Keratinocyte (primary cell): ENCODE data around the gene RAI1. TPM values are rescaled to one million over a fixed set of nuclear protein-coding genes. Genes with fewer than 3 reads are reported as not detected.
"Not testable (repeated sequence)": the region's sequence is repeated elsewhere in the genome, so short reads cannot be mapped to it uniquely, and the experiment has no call there.

ENCODE experiments used
- DNase-seq: peaks from one replicate; pipeline ENCODE4 v3.0.0-alpha.2; 2011; ENCODE audit warnings: low read depth, missing footprints, low spot score
- FAIRE-seq: peaks from 2 replicates; lab custom pipeline; 2011; peaks lifted over from hg19 to GRCh38; lab: Jason Lieb, UNC
- H2AFZ ChIP-seq: 2 replicates; pipeline ENCODE4 v1.6.0; 2012; ENCODE audit warnings: low read length, control low read depth, inconsistent platforms; ENCODE audit not compliant: control insufficient read depth
- H3K27ac ChIP-seq: 2 replicates; pipeline ENCODE4 v1.5.1; 2011; ENCODE audit warnings: low read length; ENCODE audit not compliant: control insufficient read depth, insufficient read depth
- H3K27me3 ChIP-seq: 3 replicates; pipeline ENCODE4 v1.6.0; 2011; ENCODE audit warnings: low read length; ENCODE audit not compliant: control insufficient read depth, insufficient read depth; ENCODE audit errors: extremely low read depth
- H3K36me3 ChIP-seq, 2 experiments: 2 replicates in 1 of 2; 3 replicates in 1 of 2; pipeline ENCODE4 v1.5.1; 2011; ENCODE audit warnings: low read length in 2 of 2, mild to moderate bottlenecking in 1 of 2; ENCODE audit not compliant: control insufficient read depth in 2 of 2, insufficient read depth in 2 of 2; ENCODE audit errors: extremely low read depth in 1 of 2
- H3K4me1 ChIP-seq: 3 replicates; pipeline ENCODE4 v1.5.1; 2011; ENCODE audit warnings: low read length; ENCODE audit not compliant: control insufficient read depth, insufficient read depth; ENCODE audit errors: extremely low read depth
- H3K4me2 ChIP-seq: 3 replicates; pipeline ENCODE4 v1.6.0; 2011; ENCODE audit warnings: low read depth, low read length; ENCODE audit not compliant: control insufficient read depth, insufficient read depth; ENCODE audit errors: extremely low read depth
- H3K4me3 ChIP-seq, 3 experiments: fragments of 200-600 bp in 1 of 3; sonication (generic) in 1 of 3; 2 replicates in 2 of 3; 3 replicates in 1 of 3; pipeline ENCODE4 v1.5.1; 2011 to 2016; ENCODE audit warnings: low read length in 3 of 3, mild to moderate bottlenecking in 3 of 3, control low read depth in 2 of 3, inconsistent platforms in 1 of 3, low read depth in 1 of 3, mixed read lengths in 1 of 3, mixed run types in 1 of 3, moderate library complexity in 1 of 3; ENCODE audit not compliant: control insufficient read depth in 2 of 3, insufficient read depth in 2 of 3; ENCODE audit errors: extremely low read depth in 1 of 3
- H3K79me2 ChIP-seq: 2 replicates; pipeline ENCODE4 v1.6.0; 2012; ENCODE audit warnings: low read length; ENCODE audit not compliant: control insufficient read depth, insufficient read depth
- H3K9ac ChIP-seq: 3 replicates; pipeline ENCODE4 v1.6.0; 2011; ENCODE audit warnings: low read length; ENCODE audit not compliant: control insufficient read depth, insufficient read depth; ENCODE audit errors: extremely low read depth
- H3K9me1 ChIP-seq: 3 replicates; pipeline ENCODE4 v1.6.0; 2011; ENCODE audit warnings: low read length; ENCODE audit not compliant: control insufficient read depth, insufficient read depth; ENCODE audit errors: extremely low read depth
- H3K9me3 ChIP-seq: 2 replicates; pipeline ENCODE4 v1.5.1; 2012; ENCODE audit warnings: low read depth, low read length; ENCODE audit not compliant: control insufficient read depth
- H4K20me1 ChIP-seq: 3 replicates; pipeline ENCODE4 v1.6.0; 2011; ENCODE audit warnings: low read length; ENCODE audit not compliant: control insufficient read depth, insufficient read depth; ENCODE audit errors: extremely low read depth
- CTCF ChIP-seq, 3 experiments: IDR thresholded peaks in 1 of 3; conservative IDR thresholded peaks in 1 of 3; optimal IDR thresholded peaks in 1 of 3; 2 replicates in 2 of 3; 3 replicates in 1 of 3; pipeline versions ENCODE3 to v1.5.1; 2011; ENCODE audit warnings: low read length in 3 of 3, mild to moderate bottlenecking in 3 of 3, moderate library complexity in 2 of 3, control low read depth in 1 of 3, inconsistent platforms in 1 of 3; ENCODE audit not compliant: insufficient read depth in 2 of 3; ENCODE audit errors: extremely low read depth in 1 of 3
- EZH2 ChIP-seq: IDR thresholded peaks from one replicate; pipeline ENCODE4 v1.6.1; 2012; ENCODE audit warnings: inconsistent platforms, mild to moderate bottlenecking, low read length, moderate library complexity
- dilution Hi-C: fragments of 300-500 bp; cut with MboI; formaldehyde crosslinking; loops from one replicate; pipeline ENCODE4 v1.7.0; 2020; ENCODE audit warnings: low sequenced_read_pairs; ENCODE audit not compliant: extremely low pct_ligation_motif_present
- polyA plus RNA-seq, 5 experiments: library from polyadenylated mRNA; depleted of rRNA in 3 of 5; stranded (reverse) in 3 of 5; stranded (forward) in 1 of 5; unstranded in 1 of 5; fragments of >200 nt; gene quantifications; 1 replicate in 1 of 5; 2 replicates in 3 of 5; 3 replicates in 1 of 5; pipeline versions ENCODE4 v1.2.1 to v1.2.3, GENCODE V29; 2011 to 2012; ENCODE audit warnings: missing spikeins in 2 of 5, low read depth in 1 of 5, low replicate concordance in 1 of 5

Gene RAI1
- polyA plus RNA-seq, 1 donor (not counting 4 experiments of a cell fraction or from before 2014, with no cell fraction given): 2.6 TPM

- Histone ChIP-seq H3K27ac (no peak overlapping the region), H2AFZ (no peak overlapping the region), H3K4me3 (no peak overlapping the region), H3K79me2 (no peaks in the 10 kb centered on the region), H3K27me3 (peaks cover 6% of the 10 kb centered on the region), H3K36me3 (no peaks in the 10 kb centered on the region), H4K20me1 (no peaks in the 10 kb centered on the region), H3K4me1 (peaks cover 8% of the 10 kb centered on the region), H3K9me3 (no peaks in the 10 kb centered on the region), H3K9ac (no peak overlapping the region), H3K9me1 (no peaks in the 10 kb centered on the region), H3K4me2 (no peak overlapping the region)
- no peak for FAIRE-seq
- dilution Hi-C loops: no loop called here
- DNase-seq: no peak
- TF ChIP-seq EZH2: no peak
- TF ChIP-seq CTCF (optimal IDR thresholded peaks at IDR 0.05 in 1 of 3, IDR thresholded peaks at IDR 0.05 in 1 of 3, conservative IDR thresholded peaks at IDR 0.05 in 1 of 3; ENCODE audit: extremely low read depth in 1 of 3, insufficient read depth in 2 of 3, low read length in 3 of 3): no peak
These were observed 44.9 kb upstream of the RAI1 start for GRCh38 chr17:17636272-17636885.

- no peak overlapping the region for H3K4me2 ChIP-seq
- H3K27me3 ChIP-seq: peaks cover 6% of the 10 kb centered on the region
- H3K4me1 ChIP-seq: peaks cover 2% of the 10 kb centered on the region
- no peak overlapping the region for H3K4me3 ChIP-seq
- no peaks in the 10 kb centered on the region for H3K9me3 ChIP-seq
- H3K27ac ChIP-seq: no peak overlapping the region
- dilution Hi-C loops: no loop called here
- no peak for FAIRE-seq
- DNase-seq: no peak
- no peaks in the 10 kb centered on the region for H3K36me3 ChIP-seq
- H3K79me2 ChIP-seq: no peaks in the 10 kb centered on the region
- no peaks in the 10 kb centered on the region for H4K20me1 ChIP-seq
- no peak overlapping the region for H3K9ac ChIP-seq
- H3K9me1 ChIP-seq: no peaks in the 10 kb centered on the region
- no peak overlapping the region for H2AFZ ChIP-seq
- no peak for TF ChIP-seq EZH2
- no peak for TF ChIP-seq CTCF (optimal IDR thresholded peaks at IDR 0.05 in 1 of 3, IDR thresholded peaks at IDR 0.05 in 1 of 3, conservative IDR thresholded peaks at IDR 0.05 in 1 of 3; ENCODE audit: extremely low read depth in 1 of 3, insufficient read depth in 2 of 3, low read length in 3 of 3)
These were observed 42.8 kb upstream of the RAI1 start for GRCh38 chr17:17638467-17638866.

- H3K27ac ChIP-seq, DNase-seq, H2AFZ ChIP-seq, H3K4me3 ChIP-seq, FAIRE-seq, H3K9me1 ChIP-seq, H3K9ac ChIP-seq, H3K4me2 ChIP-seq, H3K4me1 ChIP-seq, H4K20me1 ChIP-seq, H3K36me3 ChIP-seq, dilution Hi-C loops, H3K79me2 ChIP-seq, H3K9me3 ChIP-seq, H3K27me3 ChIP-seq: not testable (repeated sequence)
These were observed 41.5 kb upstream of the RAI1 start for GRCh38 chr17:17639661-17640270.
